Stimulated activated effector memory CD8-positive, alpha-beta T cell treated with anti-CD3 and anti-CD28 coated beads, Interleukin-12 subunit alpha, Interleukin-12 subunit beta, amount 100 ng/mL, for 72 hours (primary cell): ENCODE results near the gene RBM48.
A peak's percentile ranks its signal among the peaks of the same experiment; 100 is the strongest.

ENCODE experiments used
- ATAC-seq: fragments of 150-1000 bp; cut with Tn5 transposase; 2 replicates; pipeline ENCODE4 v1.10.0; 2021
- DNase-seq, 2 donors: peaks; one replicate each; pipeline ENCODE4 v3.0.0; 2021 to 2022; ENCODE audit warnings: low spot score in 2 of 2
- H3K27ac Mint-ChIP-seq: one replicate; pipeline ENCODE4 v1.8.0; 2022; ENCODE audit warnings: mild to moderate bottlenecking, mixed read lengths
- H3K36me3 Mint-ChIP-seq: one replicate; pipeline ENCODE4 v1.8.0; 2022; ENCODE audit warnings: mild to moderate bottlenecking, mixed read lengths
- H3K4me1 Mint-ChIP-seq: one replicate; pipeline ENCODE4 v1.8.0; 2022; ENCODE audit warnings: mixed read lengths
- H3K4me3 Mint-ChIP-seq: one replicate; pipeline ENCODE4 v1.8.0; 2022; ENCODE audit warnings: mild to moderate bottlenecking, mixed read lengths
- H3K9me3 Mint-ChIP-seq: one replicate; pipeline ENCODE4 v1.8.0; 2022; ENCODE audit warnings: mixed read lengths

Gene RBM48

DNA sequence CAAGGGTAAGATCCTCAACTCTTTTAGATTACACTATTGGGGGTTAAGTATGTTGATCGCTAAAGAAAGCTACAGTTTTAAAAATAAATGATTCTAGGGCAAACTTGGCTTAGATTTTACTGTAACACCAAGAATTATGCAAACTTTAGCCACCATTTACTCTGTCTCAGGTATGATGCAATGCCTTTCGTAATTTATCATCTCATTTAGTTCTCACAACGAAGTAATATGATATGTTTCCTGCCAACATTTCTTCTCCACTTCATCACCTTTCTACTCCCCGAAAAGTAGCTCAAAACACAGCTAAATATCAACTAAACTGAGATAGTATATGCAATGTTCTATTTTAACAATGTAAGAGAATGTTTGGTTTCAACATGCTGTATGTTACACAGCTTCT, 40.5 kb downstream of the RBM48 start:
- Mint-ChIP-seq H3K4me1 (peaks cover 9% of the 10 kb centered on the region), H3K36me3 (peaks cover 98% of the 10 kb centered on the region), H3K4me3 (no peak overlapping the region), H3K9me3 (no peaks in the 10 kb centered on the region), H3K27ac (no peak overlapping the region)
- ATAC-seq (no peak), DNase-seq (no peak)

DNA sequence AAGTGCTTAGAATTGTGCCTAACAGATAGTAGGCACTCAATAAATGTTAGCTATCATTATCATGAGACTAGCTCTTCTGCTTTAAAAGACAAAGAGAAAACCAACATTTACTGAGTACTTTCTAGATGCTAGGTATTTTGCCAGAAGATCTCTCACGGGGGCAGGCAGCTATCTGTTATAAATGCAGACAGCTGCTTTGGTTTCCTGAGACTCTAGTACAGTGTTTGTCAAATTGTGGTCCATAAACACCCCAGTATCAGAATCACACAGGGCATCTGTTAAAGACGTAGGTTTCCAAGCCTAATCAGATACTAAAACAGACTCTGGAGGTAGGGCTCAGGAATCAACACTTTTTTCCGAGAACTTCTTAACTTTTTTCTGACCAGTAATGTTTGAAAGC, 47.7 kb downstream of the RBM48 start:
- DNase-seq (no peak), ATAC-seq (no peak)
- H3K9me3 Mint-ChIP-seq: no peaks in the 10 kb centered on the region
- H3K4me1 Mint-ChIP-seq: peaks cover 13% of the 10 kb centered on the region
- peaks cover 98% of the 10 kb centered on the region for H3K36me3 Mint-ChIP-seq
- no peak overlapping the region for H3K27ac Mint-ChIP-seq
- H3K4me3 Mint-ChIP-seq: no peak overlapping the region

DNA sequence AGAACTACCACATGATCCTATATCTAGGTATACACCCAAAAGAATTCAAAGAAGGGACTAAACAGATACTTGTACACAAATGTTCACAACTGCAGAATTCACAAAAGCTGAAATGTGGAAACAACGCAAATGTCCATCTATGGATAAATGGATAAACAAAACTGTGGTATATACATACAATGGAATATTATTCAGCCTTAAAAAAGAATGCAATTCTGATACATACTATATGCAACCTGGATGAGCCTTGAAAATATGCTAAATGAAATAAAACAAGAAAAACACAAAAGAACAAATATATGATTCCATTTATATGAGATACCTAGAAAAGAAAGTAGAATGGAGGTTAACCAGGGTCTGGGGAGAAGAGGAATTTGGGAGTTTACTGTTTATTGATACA, 54.4 kb downstream of the RBM48 start:
- Mint-ChIP-seq H3K27ac (peak overlapping the region; percentile 66), H3K4me1 (peaks cover 44% of the 10 kb centered on the region), H3K36me3 (peaks cover 67% of the 10 kb centered on the region), H3K4me3 (no peak overlapping the region), H3K9me3 (peaks cover 5% of the 10 kb centered on the region)
- DNase-seq (no peak), ATAC-seq (no peak)

DNA sequence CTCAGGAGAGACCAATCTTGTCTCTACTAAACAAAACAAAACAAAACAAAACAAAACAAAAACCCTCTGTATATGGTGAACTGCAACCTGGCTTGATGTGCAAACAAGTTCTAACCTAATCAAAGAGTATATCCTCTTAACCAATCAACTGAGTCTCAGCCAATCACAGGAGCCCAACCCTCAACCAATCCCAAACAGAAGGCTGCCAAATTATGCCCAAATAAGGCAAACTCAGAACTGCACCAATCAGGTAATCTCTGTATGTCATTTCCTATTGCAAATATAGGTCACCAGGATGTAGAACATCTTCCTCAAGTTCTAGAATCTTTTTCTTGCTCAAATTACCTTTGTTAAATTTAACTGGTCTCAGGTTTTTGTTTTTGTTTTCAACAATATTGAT, 56.4 kb downstream of the RBM48 start:
- Mint-ChIP-seq H3K27ac (peak overlapping the region; percentile 29), H3K36me3 (peaks cover 64% of the 10 kb centered on the region), H3K9me3 (peaks cover 5% of the 10 kb centered on the region), H3K4me1 (peaks cover 61% of the 10 kb centered on the region), H3K4me3 (no peak overlapping the region)
- no peak for ATAC-seq
- no peak for DNase-seq

GRCh38 chr7:92586403-92586802, 57.8 kb downstream of the RBM48 start:
- peaks cover 55% of the 10 kb centered on the region for H3K36me3 Mint-ChIP-seq
- H3K9me3 Mint-ChIP-seq: peaks cover 5% of the 10 kb centered on the region
- H3K27ac Mint-ChIP-seq: peak overlapping the region; percentile 17
- DNase-seq (no peak), ATAC-seq (no peak)
- H3K4me1 Mint-ChIP-seq: peaks cover 55% of the 10 kb centered on the region
- H3K4me3 Mint-ChIP-seq: peak overlapping the region; percentile 1

GRCh38 chr7:92586841-92587240, 58.2 kb downstream of the RBM48 start:
- peaks cover 55% of the 10 kb centered on the region for H3K4me1 Mint-ChIP-seq
- peak overlapping the region; percentile 17 for H3K27ac Mint-ChIP-seq

More at GRCh38 chr7:92586841-92587240, 58.2 kb downstream of the RBM48 start:
- H3K36me3 Mint-ChIP-seq: peaks cover 51% of the 10 kb centered on the region
- DNase-seq (no peak), ATAC-seq (no peak)
- H3K9me3 Mint-ChIP-seq: peaks cover 5% of the 10 kb centered on the region
- peak overlapping the region; percentile 95 for H3K4me3 Mint-ChIP-seq
